Neural cell (in vitro differentiated cells): ENCODE measurements around the gene RPL12. TPM values are rescaled to one million over a fixed set of nuclear protein-coding genes. Genes with fewer than 3 reads are reported as not detected.

Experiments
- H2AFZ ChIP-seq: fragments of 200-600, 300-800 bp; sonication (generic), shearing (Covaris generic); 2 replicates; pipeline ENCODE4 v1.6.0; 2014; ENCODE audit warnings: low read depth, mild to moderate bottlenecking, antibody characterized with exemption, low read length, moderate library complexity
- H3F3A ChIP-seq: fragments of 200-600 bp; shearing (Covaris generic); 2 replicates; pipeline ENCODE4 v1.6.1; 2016; ENCODE audit warnings: mild to moderate bottlenecking, moderate library complexity, mixed read lengths, antibody characterized with exemption, low read length; ENCODE audit not compliant: insufficient read depth, poor library complexity, severe bottlenecking
- H3K27ac ChIP-seq: fragments of 200-600, 300-800 bp; sonication (generic), shearing (Covaris generic); 2 replicates; pipeline ENCODE4 v1.5.1; 2014; ENCODE audit warnings: mild to moderate bottlenecking, low read length, moderate library complexity
- H3K27me3 ChIP-seq: fragments of 300-800, 200-600 bp; sonication (generic), shearing (Covaris generic); 2 replicates; pipeline ENCODE4 v1.6.0; 2014; ENCODE audit warnings: mild to moderate bottlenecking, low read depth, low read length, moderate library complexity; ENCODE audit not compliant: insufficient read depth
- H3K36me3 ChIP-seq: fragments of 300-800, 200-600 bp; sonication (generic), shearing (Covaris generic); 2 replicates; pipeline ENCODE4 v1.5.1; 2014; ENCODE audit warnings: mild to moderate bottlenecking, antibody characterized with exemption, low read length, moderate library complexity; ENCODE audit not compliant: insufficient read depth
- H3K4me2 ChIP-seq: fragments of 300-800, 200-600 bp; sonication (generic), shearing (Covaris generic); 2 replicates; pipeline ENCODE4 v1.6.0; 2014; ENCODE audit warnings: mild to moderate bottlenecking, low read length
- H3K4me3 ChIP-seq: fragments of 300-800, 200-600 bp; sonication (generic), shearing (Covaris generic); 2 replicates; pipeline ENCODE4 v1.5.1; 2014; ENCODE audit warnings: mild to moderate bottlenecking, low read length, moderate library complexity
- H3K79me2 ChIP-seq: fragments of 200-600 bp; shearing (Covaris generic); replicated peaks from 2 replicates; pipeline ENCODE4 v1.6.0; 2014; ENCODE audit warnings: mild to moderate bottlenecking, low read length, moderate library complexity; ENCODE audit not compliant: insufficient read depth
- H3K9ac ChIP-seq: fragments of 300-800, 200-600 bp; sonication (generic), shearing (Covaris generic); 2 replicates; pipeline ENCODE4 v1.6.1; 2016; ENCODE audit warnings: mild to moderate bottlenecking, low read length, mixed read lengths
- H3K9me2 ChIP-seq: fragments of 200-600 bp; shearing (Covaris generic); 2 replicates; pipeline ENCODE4 v1.6.1; 2016; ENCODE audit warnings: mild to moderate bottlenecking, low read length, mixed read lengths; ENCODE audit not compliant: insufficient read depth
- H3K9me3 ChIP-seq: fragments of 200-600, 300-800 bp; sonication (generic), shearing (Covaris generic); 2 replicates; pipeline ENCODE4 v1.6.1; 2016; ENCODE audit warnings: mild to moderate bottlenecking, mixed run types, low read length, moderate library complexity, mixed read lengths
- H4K20me1 ChIP-seq: fragments of 200-600 bp; shearing (Covaris generic); 2 replicates; pipeline ENCODE4 v1.6.1; 2016; ENCODE audit warnings: mild to moderate bottlenecking, mixed run types; ENCODE audit not compliant: insufficient read depth
- CTCF ChIP-seq: fragments of 450-650 bp; IDR thresholded peaks from 2 replicates; pipeline ENCODE4 v1.5.1; 2014; ENCODE audit warnings: antibody characterized with exemption, mild to moderate bottlenecking, moderate library complexity; ENCODE audit not compliant: poor library complexity, severe bottlenecking
- EP300 ChIP-seq: fragments of 450-650 bp; conservative IDR thresholded peaks from 2 replicates; pipeline ENCODE4 v1.6.1; 2014; ENCODE audit warnings: antibody characterized with exemption, mild to moderate bottlenecking, moderate library complexity; ENCODE audit not compliant: poor library complexity, severe bottlenecking
- MXI1 ChIP-seq: fragments of 450-650 bp; conservative IDR thresholded peaks from 2 replicates; pipeline ENCODE4 v1.6.1; 2014; ENCODE audit warnings: antibody characterized with exemption, mild to moderate bottlenecking; ENCODE audit not compliant: poor library complexity, severe bottlenecking
- POLR2AphosphoS5 ChIP-seq: IDR thresholded peaks from 2 replicates; pipeline ENCODE4 v1.6.1; 2012
- RAD21 ChIP-seq: fragments of 450-650 bp; conservative IDR thresholded peaks from 2 replicates; pipeline ENCODE4 v1.6.1; 2014; ENCODE audit warnings: antibody characterized with exemption, mild to moderate bottlenecking, moderate library complexity
- REST ChIP-seq: IDR thresholded peaks from 2 replicates; pipeline ENCODE4 v1.6.1; 2012; ENCODE audit warnings: borderline replicate concordance
- TAF1 ChIP-seq: IDR thresholded peaks from 2 replicates; pipeline ENCODE4 v1.6.1; 2012; ENCODE audit warnings: low read depth
- polyA plus RNA-seq: library from polyadenylated mRNA; depleted of rRNA; stranded (reverse); fragments of >200 nt; gene quantifications from 2 replicates; pipeline ENCODE4 v1.2.3, GENCODE V29; 2014

Gene RPL12
- polyA plus RNA-seq, 1 donor from 2014 or later, result 862 TPM

- no peaks in the 10 kb centered on the region for H3F3A ChIP-seq
- no peak overlapping the region for H2AFZ ChIP-seq
- H3K79me2 ChIP-seq, result no peaks in the 10 kb centered on the region
- H3K36me3 ChIP-seq, result no peaks in the 10 kb centered on the region
- H3K27me3 ChIP-seq, result no peaks in the 10 kb centered on the region
- no peak overlapping the region for H3K4me3 ChIP-seq
- no peak overlapping the region for H3K27ac ChIP-seq
- H3K9me3 ChIP-seq, result no peaks in the 10 kb centered on the region
- no peaks in the 10 kb centered on the region for H4K20me1 ChIP-seq
- TF ChIP-seq POLR2AphosphoS5 (no peak), TAF1 (no peak), CTCF (no peak), REST (no peak), EP300 (no peak), RAD21 (no peak)
- no peak overlapping the region for H3K4me2 ChIP-seq
- no peaks in the 10 kb centered on the region for H3K9me2 ChIP-seq
- no peak overlapping the region for H3K9ac ChIP-seq
Measured at GRCh38 chr9:127495884-127496555, 44.8 kb upstream of the RPL12 start.

GRCh38 chr9:127494304-127494702 lies 43.1 kb upstream of the RPL12 start:
- Histone ChIP-seq H3K36me3 (no peaks in the 10 kb centered on the region), H3F3A (no peaks in the 10 kb centered on the region)
- no peak for TF ChIP-seq MXI1
- no peak for TF ChIP-seq TAF1
- no peak for TF ChIP-seq REST
- TF ChIP-seq EP300, result no peak

More at GRCh38 chr9:127494304-127494702, 43.1 kb upstream of the RPL12 start:
- no peaks in the 10 kb centered on the region for H3K9me3 ChIP-seq
- no peak overlapping the region for H3K9ac ChIP-seq
- no peak overlapping the region for H2AFZ ChIP-seq
- H3K27me3 ChIP-seq, result no peaks in the 10 kb centered on the region
- no peak overlapping the region for H3K27ac ChIP-seq
- H3K4me3 ChIP-seq, result no peak overlapping the region
- no peaks in the 10 kb centered on the region for H4K20me1 ChIP-seq
- no peak overlapping the region for H3K4me2 ChIP-seq
- H3K9me2 ChIP-seq, result no peaks in the 10 kb centered on the region
- no peaks in the 10 kb centered on the region for H3K79me2 ChIP-seq
